ENCODE results near the gene EPG5.
"Not testable (repeated sequence)": the region's sequence is repeated elsewhere in the genome, so short reads cannot be mapped to it uniquely, and the experiment has no call there.

The EPG5 gene

GRCh38 chr18:45974088-45974536 lies 7.0 kb upstream of the EPG5 start:
- peak; percentile 58 to 60 for DNase-seq

GRCh38 chr18:45964913-45965312 lies 2.2 kb downstream of the EPG5 start:
- DNase-seq = not testable (repeated sequence)

GRCh38 chr18:45962866-45963265 lies 4.3 kb downstream of the EPG5 start:
- DNase-seq = no peak

- no peak for DNase-seq
Observed at GRCh38 chr18:45962461-45962860, 4.7 kb downstream of the EPG5 start.

GRCh38 chr18:45959484-45959883 lies 7.6 kb downstream of the EPG5 start:
- DNase-seq = not testable (repeated sequence)

- DNase-seq = no peak
Observed at GRCh38 chr18:45958730-45959129, 8.4 kb downstream of the EPG5 start.

GRCh38 chr18:45958027-45958426 lies 9.1 kb downstream of the EPG5 start:
- no peak for DNase-seq

- DNase-seq = no peak
Observed at GRCh38 chr18:45957100-45957499, 10.0 kb downstream of the EPG5 start.

- DNase-seq = no peak
Observed at GRCh38 chr18:45954070-45954934, 12.8 kb downstream of the EPG5 start.

- no peak for DNase-seq
Observed at GRCh38 chr18:45951016-45951714, 16.0 kb downstream of the EPG5 start.

GRCh38 chr18:45945669-45946068 lies 21.5 kb downstream of the EPG5 start:
- no peak for DNase-seq

GRCh38 chr18:45940724-45941123 lies 26.4 kb downstream of the EPG5 start:
- DNase-seq = no peak

GRCh38 chr18:45939236-45939635 lies 27.9 kb downstream of the EPG5 start:
- DNase-seq = no peak

GRCh38 chr18:45938488-45938935 lies 28.6 kb downstream of the EPG5 start:
- no peak for DNase-seq

GRCh38 chr18:45935591-45936335 lies 31.4 kb downstream of the EPG5 start:
- no peak for DNase-seq

- no peak for DNase-seq
Observed at GRCh38 chr18:45932708-45933107, 34.4 kb downstream of the EPG5 start.

GRCh38 chr18:45930963-45931362 lies 36.2 kb downstream of the EPG5 start:
- DNase-seq = no peak

GRCh38 chr18:45926691-45927090 lies 40.4 kb downstream of the EPG5 start:
- DNase-seq = no peak

GRCh38 chr18:45926085-45926484 lies 41.0 kb downstream of the EPG5 start:
- DNase-seq = no peak

GRCh38 chr18:45923138-45923537 lies 44.0 kb downstream of the EPG5 start:
- DNase-seq = no peak

GRCh38 chr18:45920367-45920766 lies 46.8 kb downstream of the EPG5 start:
- DNase-seq = peak; percentile 46 to 69

GRCh38 chr18:45916302-45916701 lies 50.8 kb downstream of the EPG5 start:
- DNase-seq = no peak

GRCh38 chr18:45913276-45913675 lies 53.9 kb downstream of the EPG5 start:
- no peak for DNase-seq
